ENCODE measurements around the gene CFI.

The CFI gene

DNA sequence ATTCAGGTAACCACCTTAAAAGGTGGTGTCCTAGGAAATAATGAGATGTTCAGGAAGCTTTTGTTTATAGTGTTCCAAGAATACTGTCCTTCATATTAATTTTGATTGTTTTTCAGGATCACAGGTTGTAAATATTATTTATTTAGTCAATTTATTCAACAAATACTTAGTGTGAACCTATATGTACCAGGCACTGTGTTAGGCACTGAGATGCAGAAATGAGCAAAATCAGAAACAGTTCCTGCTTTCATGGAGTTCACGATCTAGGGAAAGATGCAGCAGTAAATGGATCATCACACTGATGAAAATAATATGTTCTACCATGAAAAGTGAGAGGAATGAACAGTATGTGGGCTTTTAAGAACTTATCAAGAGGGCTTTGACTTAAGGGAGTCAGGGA is 53.7 kb downstream of the CFI start:
- no peaks in the 10 kb centered on the region for H3K4me1 ChIP-seq (ENCODE audit: insufficient read depth, low read length)
- no peak overlapping the region for H2AFZ ChIP-seq (ENCODE audit: low read depth, low read length)
- TF ChIP-seq, protein P1, sequence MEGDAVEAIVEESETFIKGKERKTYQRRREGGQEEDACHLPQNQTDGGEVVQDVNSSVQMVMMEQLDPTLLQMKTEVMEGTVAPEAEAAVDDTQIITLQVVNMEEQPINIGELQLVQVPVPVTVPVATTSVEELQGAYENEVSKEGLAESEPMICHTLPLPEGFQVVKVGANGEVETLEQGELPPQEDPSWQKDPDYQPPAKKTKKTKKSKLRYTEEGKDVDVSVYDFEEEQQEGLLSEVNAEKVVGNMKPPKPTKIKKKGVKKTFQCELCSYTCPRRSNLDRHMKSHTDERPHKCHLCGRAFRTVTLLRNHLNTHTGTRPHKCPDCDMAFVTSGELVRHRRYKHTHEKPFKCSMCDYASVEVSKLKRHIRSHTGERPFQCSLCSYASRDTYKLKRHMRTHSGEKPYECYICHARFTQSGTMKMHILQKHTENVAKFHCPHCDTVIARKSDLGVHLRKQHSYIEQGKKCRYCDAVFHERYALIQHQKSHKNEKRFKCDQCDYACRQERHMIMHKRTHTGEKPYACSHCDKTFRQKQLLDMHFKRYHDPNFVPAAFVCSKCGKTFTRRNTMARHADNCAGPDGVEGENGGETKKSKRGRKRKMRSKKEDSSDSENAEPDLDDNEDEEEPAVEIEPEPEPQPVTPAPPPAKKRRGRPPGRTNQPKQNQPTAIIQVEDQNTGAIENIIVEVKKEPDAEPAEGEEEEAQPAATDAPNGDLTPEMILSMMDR (IDR thresholded peaks at IDR 0.05; ENCODE audit: borderline replicate concordance, extremely low read depth, low read length, poor library complexity, severe bottlenecking) = no peak
- TF ChIP-seq EZH2 (IDR thresholded peaks at IDR 0.05; ENCODE audit: borderline replicate concordance, low read depth, low read length, severe bottlenecking) = no peak
- no peak overlapping the region for H3K4me3 ChIP-seq (ENCODE audit: low read depth in 1 of 2, low read length in 2 of 2)
- H3K4me2 ChIP-seq (ENCODE audit: insufficient read depth, low read length) = no peak overlapping the region
- ATAC-seq (ENCODE audit: insufficient read depth, low read depth) (no peak), DNase-seq (no peak)
- no peak overlapping the region for H3K9ac ChIP-seq (ENCODE audit: low read depth, low read length)
- H3K27me3 ChIP-seq (ENCODE audit: insufficient read depth, low read length, poor library complexity) = peaks cover 12% of the 10 kb centered on the region
- no peaks in the 10 kb centered on the region for H3K36me3 ChIP-seq (ENCODE audit: insufficient read depth, low read length)
- H3K27ac ChIP-seq (ENCODE audit: low read length) = no peak overlapping the region
- no peaks in the 10 kb centered on the region for H3K79me2 ChIP-seq (ENCODE audit: insufficient read depth, low read length)
- H3K9me3 ChIP-seq (ENCODE audit: insufficient read depth, low read length, severe bottlenecking) = no peaks in the 10 kb centered on the region
- no peaks in the 10 kb centered on the region for H4K20me1 ChIP-seq (ENCODE audit: insufficient read depth, low read length)

DNA sequence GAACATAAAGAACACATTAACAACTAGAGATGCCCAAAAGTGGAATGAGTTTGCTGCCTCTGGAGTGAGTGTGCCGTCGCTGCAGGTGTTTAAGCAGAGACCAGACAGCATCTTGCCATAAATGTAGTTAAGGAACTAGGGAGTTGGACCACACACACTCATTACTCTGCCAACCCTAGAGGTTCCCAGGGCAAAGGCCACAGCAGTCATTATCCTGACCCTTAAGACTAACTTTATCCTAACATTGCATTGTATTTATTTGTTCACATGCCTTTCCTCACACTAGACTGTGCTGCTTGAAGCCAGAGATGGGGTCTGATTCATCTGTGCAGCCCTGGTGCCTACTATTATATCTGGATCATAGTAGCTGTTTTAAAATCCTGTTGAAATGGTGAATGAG is 55.1 kb downstream of the CFI start:
- ATAC-seq (ENCODE audit: insufficient read depth, low read depth) (no peak), DNase-seq (no peak)
- Histone ChIP-seq H2AFZ (ENCODE audit: low read depth, low read length) (no peak overlapping the region), H3K27ac (ENCODE audit: low read length) (no peak overlapping the region), H3K4me2 (ENCODE audit: insufficient read depth, low read length) (no peak overlapping the region), H3K4me1 (ENCODE audit: insufficient read depth, low read length) (no peaks in the 10 kb centered on the region), H3K79me2 (ENCODE audit: insufficient read depth, low read length) (no peaks in the 10 kb centered on the region), H4K20me1 (ENCODE audit: insufficient read depth, low read length) (no peaks in the 10 kb centered on the region), H3K4me3 (ENCODE audit: low read depth in 1 of 2, low read length in 2 of 2) (no peak overlapping the region), H3K36me3 (ENCODE audit: insufficient read depth, low read length) (no peaks in the 10 kb centered on the region), H3K9me3 (ENCODE audit: insufficient read depth, low read length, severe bottlenecking) (no peaks in the 10 kb centered on the region), H3K27me3 (ENCODE audit: insufficient read depth, low read length, poor library complexity) (peaks cover 15% of the 10 kb centered on the region), H3K9ac (ENCODE audit: low read depth, low read length) (no peak overlapping the region)
- no peak for TF ChIP-seq EZH2 (IDR thresholded peaks at IDR 0.05; ENCODE audit: borderline replicate concordance, low read depth, low read length, severe bottlenecking)
- TF ChIP-seq, protein P1 (IDR thresholded peaks at IDR 0.05; ENCODE audit: borderline replicate concordance, extremely low read depth, low read length, poor library complexity, severe bottlenecking) = no peak

- H3K79me2 ChIP-seq (ENCODE audit: insufficient read depth, low read length) = no peaks in the 10 kb centered on the region
- ATAC-seq (ENCODE audit: insufficient read depth, low read depth) (no peak), DNase-seq (no peak)
- TF ChIP-seq, protein P1 (IDR thresholded peaks at IDR 0.05; ENCODE audit: borderline replicate concordance, extremely low read depth, low read length, poor library complexity, severe bottlenecking) = no peak
- no peak for TF ChIP-seq EZH2 (IDR thresholded peaks at IDR 0.05; ENCODE audit: borderline replicate concordance, low read depth, low read length, severe bottlenecking)
- no peak overlapping the region for H2AFZ ChIP-seq (ENCODE audit: low read depth, low read length)
- H3K4me2 ChIP-seq (ENCODE audit: insufficient read depth, low read length) = no peak overlapping the region
- H3K9ac ChIP-seq (ENCODE audit: low read depth, low read length) = no peak overlapping the region
- H3K36me3 ChIP-seq (ENCODE audit: insufficient read depth, low read length) = no peaks in the 10 kb centered on the region
- peaks cover 17% of the 10 kb centered on the region for H3K27me3 ChIP-seq (ENCODE audit: insufficient read depth, low read length, poor library complexity)
- H3K9me3 ChIP-seq (ENCODE audit: insufficient read depth, low read length, severe bottlenecking) = no peaks in the 10 kb centered on the region
- no peaks in the 10 kb centered on the region for H3K4me1 ChIP-seq (ENCODE audit: insufficient read depth, low read length)
- H4K20me1 ChIP-seq (ENCODE audit: insufficient read depth, low read length) = no peaks in the 10 kb centered on the region
- no peak overlapping the region for H3K4me3 ChIP-seq (ENCODE audit: low read depth in 1 of 2, low read length in 2 of 2)
- H3K27ac ChIP-seq (ENCODE audit: low read length) = no peak overlapping the region
Observed at GRCh38 chr4:109745830-109746229, 56.0 kb downstream of the CFI start.

DNA sequence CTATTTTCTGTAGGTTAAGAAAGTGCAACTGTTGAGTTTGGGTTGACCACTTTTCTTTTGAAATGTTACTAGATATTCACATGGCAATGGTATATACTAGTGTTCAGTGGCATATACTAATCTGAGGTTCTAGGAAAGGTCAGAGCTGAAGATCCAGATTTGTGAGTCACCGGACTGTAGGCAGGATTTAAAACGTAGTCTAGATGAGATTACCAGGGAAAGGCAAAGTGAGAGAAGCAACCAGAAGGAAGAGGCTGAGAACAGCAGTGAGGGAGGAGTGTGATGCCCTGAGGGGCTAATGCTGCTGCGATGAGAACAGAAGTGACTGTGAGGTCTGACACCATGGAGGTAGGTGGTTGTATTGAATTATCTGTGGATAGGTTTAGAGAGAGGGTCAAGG is 62.3 kb downstream of the CFI start:
- H3K4me1 ChIP-seq (ENCODE audit: insufficient read depth, low read length) = no peaks in the 10 kb centered on the region
- TF ChIP-seq EZH2 (IDR thresholded peaks at IDR 0.05; ENCODE audit: borderline replicate concordance, low read depth, low read length, severe bottlenecking) = no peak
- TF ChIP-seq, protein P1 (IDR thresholded peaks at IDR 0.05; ENCODE audit: borderline replicate concordance, extremely low read depth, low read length, poor library complexity, severe bottlenecking) = no peak

More for the DNA sequence above, 62.3 kb downstream of the CFI start:
- no peak overlapping the region for H3K4me2 ChIP-seq (ENCODE audit: insufficient read depth, low read length)
- no peak overlapping the region for H3K4me3 ChIP-seq (ENCODE audit: low read depth in 1 of 2, low read length in 2 of 2)
- H3K36me3 ChIP-seq (ENCODE audit: insufficient read depth, low read length) = no peaks in the 10 kb centered on the region
- H3K27me3 ChIP-seq (ENCODE audit: insufficient read depth, low read length, poor library complexity) = peaks cover 5% of the 10 kb centered on the region
- H3K27ac ChIP-seq (ENCODE audit: low read length) = no peak overlapping the region
- no peak overlapping the region for H2AFZ ChIP-seq (ENCODE audit: low read depth, low read length)
- no peaks in the 10 kb centered on the region for H3K79me2 ChIP-seq (ENCODE audit: insufficient read depth, low read length)
- H4K20me1 ChIP-seq (ENCODE audit: insufficient read depth, low read length) = no peaks in the 10 kb centered on the region
- ATAC-seq (ENCODE audit: insufficient read depth, low read depth) (no peak), DNase-seq (no peak)
- H3K9me3 ChIP-seq (ENCODE audit: insufficient read depth, low read length, severe bottlenecking) = no peaks in the 10 kb centered on the region
- no peak overlapping the region for H3K9ac ChIP-seq (ENCODE audit: low read depth, low read length)
